ENCODE data around the gene ZSCAN9.

Gene ZSCAN9

DNA sequence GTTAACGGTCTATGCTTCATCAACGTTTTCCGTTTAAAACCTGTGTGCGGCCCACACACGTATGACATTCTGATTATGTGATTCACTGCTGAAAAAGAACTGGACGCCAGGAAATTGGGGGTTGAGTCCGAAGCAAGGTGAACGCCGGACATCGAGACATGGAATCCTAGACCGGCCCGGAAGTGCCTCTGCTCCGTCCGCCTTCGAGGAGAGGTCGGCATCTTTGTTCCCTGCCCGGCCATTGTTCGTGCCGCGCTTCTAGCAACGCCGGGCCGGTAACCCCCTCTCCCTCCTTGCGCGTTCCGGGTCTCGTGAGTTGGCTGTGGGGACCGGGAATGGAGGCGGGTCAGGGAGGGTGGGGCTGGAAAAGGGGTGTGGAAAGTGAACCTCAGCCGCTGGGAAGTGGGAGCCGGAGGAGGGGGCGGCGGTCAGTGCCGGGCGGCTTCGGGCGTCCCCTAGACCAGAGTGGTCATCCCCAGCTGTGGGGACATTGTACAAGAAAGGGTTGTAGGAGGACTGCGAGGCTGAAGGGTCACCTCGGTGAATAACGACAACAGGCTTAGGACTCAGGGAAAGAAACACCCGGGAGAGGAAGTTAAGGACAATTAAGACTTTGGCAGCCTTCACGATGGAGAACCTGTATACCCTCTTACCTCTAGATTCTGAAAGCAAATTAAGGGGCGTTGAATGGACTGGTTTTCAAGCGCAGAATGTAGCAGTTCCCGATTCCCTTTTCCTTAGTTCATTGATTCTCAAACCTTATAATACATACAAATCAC lies at the start of gene ZSCAN9:
Gene ZSCAN9, plus strand, starts transcription at position 220 of the 779 bp plus-strand sequence. CDS start 1,810 bp downstream, outside the sequence.
- DNase-seq (ENCODE audit: low read depth in 1 of 2, low spot score in 1 of 2), result no peak

DNA sequence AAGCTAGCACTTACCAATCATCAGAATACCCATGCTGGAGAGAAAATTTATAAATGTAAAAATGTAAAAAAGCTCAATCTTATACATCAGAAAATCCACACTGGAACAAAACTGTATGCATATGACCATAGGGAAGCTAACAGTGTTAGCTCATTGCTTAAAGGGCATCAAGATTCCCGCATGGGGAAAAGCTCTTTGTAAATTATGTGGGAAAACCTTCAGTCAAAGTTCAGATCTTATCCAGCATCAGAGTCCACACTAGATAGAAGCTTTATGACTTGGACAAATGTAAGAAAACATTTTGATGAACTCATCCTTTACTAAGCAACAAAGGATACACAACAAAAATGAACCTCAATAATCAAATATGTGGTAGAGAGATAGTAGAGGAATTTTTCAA lies 48.7 kb upstream of the ZSCAN9 start:
- no peak for DNase-seq (ENCODE audit: low read depth in 1 of 2, low spot score in 1 of 2)

DNA sequence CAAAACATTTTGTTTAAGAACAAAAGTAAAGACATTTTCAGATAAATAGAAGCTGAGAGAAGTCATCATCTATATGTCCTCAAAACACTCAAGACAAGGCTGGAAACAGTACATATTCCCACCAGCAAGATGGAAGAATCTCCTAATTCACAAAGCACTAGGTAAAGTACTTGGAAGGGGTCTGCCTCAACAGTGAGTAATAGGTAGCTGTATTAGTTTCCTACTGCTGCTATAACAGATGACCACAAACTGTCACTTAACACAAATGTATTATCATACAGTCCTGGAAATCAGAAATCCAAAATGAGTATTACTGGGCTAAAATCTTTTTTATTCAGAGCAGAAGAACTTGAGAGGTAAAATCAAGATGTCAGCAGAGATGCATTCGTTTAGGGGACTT lies 42.8 kb upstream of the ZSCAN9 start:
- DNase-seq (ENCODE audit: low read depth in 1 of 2, low spot score in 1 of 2), result no peak

DNA sequence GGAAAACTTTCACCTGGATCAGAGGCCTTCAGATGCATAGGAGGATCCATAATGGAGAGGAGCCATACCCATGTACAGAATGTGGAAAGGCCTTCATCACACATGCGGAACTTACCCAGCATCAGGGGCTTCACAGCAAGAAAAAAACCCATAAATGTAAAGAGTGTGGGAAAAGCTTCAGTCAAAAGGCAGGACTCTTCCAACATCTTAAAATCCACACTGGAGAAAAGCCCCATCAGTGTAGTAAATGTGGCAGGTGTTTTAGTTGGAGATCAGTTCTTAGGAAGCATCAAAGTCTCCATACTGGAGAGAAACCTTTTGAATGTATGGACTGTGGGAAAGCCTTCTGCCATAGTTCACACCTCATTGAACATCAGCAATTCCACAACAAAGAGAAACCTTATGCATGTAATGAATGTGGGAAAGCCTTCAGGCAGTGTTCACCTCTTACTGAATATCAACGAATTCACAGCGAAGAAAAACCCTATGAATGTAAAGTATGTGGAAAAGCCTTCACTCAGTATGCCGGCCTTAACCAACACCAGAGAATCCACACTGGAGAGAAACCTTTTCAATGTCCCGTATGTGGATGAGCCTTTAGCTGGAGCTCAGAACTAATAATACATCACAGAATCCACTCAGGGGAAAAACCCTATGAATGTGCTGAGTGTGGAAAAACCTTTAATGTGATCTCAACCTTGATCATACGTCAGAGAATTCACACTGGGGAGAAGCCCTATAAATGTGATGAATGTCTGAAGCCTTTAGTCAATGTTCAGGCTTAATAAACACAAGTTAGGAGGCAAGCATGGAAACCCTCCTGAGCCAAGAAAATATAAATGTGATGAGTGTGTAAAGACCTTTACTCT lies 36.7 kb upstream of the ZSCAN9 start:
- DNase-seq (ENCODE audit: low read depth in 1 of 2, low spot score in 1 of 2), result no peak

DNA sequence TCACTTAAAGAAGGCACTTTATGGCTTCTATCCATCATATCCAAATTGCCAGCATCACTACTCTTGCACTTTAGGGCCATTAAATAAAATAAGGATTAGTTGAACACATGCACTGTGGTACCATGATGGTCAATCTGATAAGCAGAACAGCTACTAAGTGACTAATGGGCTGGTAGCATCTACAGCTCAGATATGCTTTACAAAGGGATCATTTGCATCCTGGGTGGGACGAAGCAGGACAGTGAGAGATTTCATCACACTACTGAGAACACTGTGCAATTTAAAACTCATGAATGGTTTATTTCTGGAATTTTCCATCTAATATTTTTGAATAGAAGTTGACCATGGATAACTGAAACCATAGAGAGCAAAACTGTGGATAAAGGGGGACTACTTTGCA lies 25.1 kb upstream of the ZSCAN9 start:
- DNase-seq (ENCODE audit: low read depth in 1 of 2, low spot score in 1 of 2), result no peak

DNA sequence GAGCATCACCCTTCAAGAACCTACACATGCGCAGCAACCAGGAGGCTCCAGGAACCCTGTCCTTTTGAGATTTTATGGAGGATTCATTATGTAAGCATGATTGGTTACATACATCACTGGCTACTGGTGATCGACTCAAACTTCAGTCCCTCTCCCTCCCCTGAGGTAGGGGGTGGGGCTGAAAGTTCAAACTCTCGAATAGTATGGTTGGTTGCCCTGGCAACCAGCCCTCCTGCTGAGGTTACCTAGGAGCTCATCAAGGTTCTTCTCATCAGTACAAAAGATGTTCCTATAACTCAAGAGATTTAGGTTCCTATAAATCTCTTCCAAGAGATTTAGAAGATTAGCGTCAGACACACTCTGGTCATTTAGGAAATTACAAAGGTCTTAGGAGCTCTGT lies 21.9 kb upstream of the ZSCAN9 start:
- no peak for DNase-seq (ENCODE audit: low read depth in 1 of 2, low spot score in 1 of 2)

DNA sequence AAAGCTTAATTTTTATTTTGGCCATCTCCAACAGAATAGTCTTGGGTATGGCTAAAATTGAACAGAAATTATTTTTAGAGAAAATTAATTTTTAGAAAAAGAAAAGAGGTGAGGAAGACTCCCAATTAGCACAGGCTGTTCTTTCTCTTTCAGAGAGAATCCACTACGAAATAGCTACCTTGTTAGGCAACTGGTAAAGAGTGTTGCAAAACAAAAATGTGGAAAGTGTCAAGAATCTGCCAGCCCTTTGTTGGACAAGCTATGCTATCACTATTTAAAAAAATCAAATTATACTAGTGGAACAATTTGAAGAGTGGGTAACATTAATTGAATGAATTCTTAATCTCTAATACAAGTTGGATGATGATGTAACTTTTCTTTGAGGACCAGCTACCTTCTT lies 19.2 kb upstream of the ZSCAN9 start:
- no peak for DNase-seq (ENCODE audit: low read depth in 1 of 2, low spot score in 1 of 2)

DNA sequence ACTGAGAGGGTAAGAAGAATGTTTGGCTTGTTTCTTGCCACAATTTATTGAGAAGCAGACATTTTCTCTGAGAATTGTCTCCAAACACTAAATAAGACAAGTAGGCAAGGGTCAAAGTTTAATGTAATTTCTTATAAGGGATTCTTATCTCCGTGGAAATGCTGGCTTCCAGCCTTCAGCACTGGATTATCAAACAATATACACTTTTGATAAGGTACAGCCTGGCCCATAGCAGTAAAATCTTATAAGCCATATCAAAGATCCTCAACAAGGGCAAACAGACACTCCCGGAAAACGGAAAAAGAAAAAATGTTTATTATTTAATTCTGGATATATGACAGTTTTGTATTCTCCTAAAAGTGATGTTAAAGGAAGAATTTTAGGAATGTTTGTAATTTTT lies 18.5 kb upstream of the ZSCAN9 start:
- DNase-seq (ENCODE audit: low read depth in 1 of 2, low spot score in 1 of 2), result no peak

DNA sequence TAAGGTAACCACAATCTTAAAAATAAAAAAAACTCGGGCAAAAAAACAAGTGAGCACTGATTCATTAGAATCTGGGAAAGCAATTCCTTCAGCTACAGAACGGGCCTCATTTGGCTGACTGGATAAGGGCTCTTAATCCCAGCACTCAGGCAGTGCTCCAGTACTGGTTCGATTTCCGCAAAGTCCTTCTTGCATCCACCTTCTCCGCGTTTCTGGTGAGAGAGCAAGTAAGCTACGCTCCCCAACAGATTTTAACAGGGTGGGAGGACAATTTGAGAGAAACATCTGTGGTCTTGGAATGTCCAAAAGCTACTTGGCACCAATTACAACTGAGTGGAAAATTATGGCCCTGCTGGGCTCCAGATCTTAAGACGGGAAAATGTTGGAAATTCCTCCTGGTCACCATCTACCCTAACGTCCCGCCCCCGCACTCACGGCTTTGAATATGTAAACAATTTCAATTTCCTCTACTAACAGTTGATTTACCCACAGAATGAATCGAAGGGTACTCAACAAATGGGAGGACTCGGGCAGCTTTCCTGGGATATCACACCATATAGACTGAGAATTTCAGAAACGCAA lies 18.1 kb upstream of the ZSCAN9 start:
- no peak for DNase-seq (ENCODE audit: low read depth in 1 of 2, low spot score in 1 of 2)

DNA sequence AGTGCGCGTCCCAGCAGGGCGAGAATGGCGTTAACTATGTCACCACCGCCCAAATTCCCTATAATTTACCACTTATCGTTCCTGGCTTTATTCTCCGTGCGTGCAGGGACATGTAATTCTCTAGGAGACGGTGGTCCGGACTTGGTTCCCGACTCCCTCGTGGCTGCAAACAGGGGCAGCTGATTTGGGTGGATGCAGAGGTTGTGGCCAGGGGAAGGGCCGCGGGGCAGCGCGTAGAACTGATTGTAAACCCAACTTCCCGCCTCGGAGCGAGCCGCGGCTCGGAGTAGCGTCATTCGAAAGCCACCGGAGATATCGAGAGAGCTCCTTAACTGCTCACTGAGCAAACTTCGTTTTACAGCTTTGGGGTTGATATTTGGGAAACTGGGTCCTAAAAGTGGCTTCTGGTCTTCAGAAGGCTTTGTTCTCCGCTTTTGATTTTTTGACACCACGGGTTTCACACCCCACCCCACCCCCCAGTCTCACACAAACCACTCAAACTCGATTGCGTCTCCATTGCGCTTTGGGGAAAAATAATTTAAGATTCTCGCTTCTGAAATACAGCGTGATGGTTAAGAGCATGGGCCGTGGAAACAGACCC lies 17.5 kb upstream of the ZSCAN9 start:
- no peak for DNase-seq (ENCODE audit: low read depth in 1 of 2, low spot score in 1 of 2)

DNA sequence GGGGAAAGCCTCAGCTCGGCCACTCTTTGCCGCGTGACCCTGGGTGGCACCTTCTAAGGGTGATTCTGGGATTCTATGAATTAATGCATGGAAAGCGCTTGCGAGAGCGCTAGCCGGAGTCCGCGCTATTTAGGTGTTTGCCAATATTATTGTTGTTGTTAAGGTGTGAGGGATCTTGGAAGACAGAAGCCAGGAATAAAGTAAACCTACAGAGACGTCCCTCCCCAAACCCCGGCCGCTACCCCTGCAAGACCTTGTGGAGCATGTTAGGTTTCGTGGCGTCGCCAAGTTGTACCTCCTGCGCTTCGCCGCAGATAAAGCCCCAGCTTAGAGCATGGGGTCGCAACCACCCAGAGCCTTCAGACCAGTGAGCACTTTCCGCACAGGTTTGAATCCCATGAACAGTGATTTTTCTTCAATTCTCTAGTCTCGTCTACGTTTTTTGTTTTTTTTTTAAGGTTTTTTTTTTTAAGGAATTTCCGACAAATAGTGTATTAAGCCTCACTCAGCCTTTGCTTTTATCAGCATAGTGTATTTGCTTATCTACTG lies 16.9 kb upstream of the ZSCAN9 start:
- DNase-seq (ENCODE audit: low read depth in 1 of 2, low spot score in 1 of 2), result no peak

DNA sequence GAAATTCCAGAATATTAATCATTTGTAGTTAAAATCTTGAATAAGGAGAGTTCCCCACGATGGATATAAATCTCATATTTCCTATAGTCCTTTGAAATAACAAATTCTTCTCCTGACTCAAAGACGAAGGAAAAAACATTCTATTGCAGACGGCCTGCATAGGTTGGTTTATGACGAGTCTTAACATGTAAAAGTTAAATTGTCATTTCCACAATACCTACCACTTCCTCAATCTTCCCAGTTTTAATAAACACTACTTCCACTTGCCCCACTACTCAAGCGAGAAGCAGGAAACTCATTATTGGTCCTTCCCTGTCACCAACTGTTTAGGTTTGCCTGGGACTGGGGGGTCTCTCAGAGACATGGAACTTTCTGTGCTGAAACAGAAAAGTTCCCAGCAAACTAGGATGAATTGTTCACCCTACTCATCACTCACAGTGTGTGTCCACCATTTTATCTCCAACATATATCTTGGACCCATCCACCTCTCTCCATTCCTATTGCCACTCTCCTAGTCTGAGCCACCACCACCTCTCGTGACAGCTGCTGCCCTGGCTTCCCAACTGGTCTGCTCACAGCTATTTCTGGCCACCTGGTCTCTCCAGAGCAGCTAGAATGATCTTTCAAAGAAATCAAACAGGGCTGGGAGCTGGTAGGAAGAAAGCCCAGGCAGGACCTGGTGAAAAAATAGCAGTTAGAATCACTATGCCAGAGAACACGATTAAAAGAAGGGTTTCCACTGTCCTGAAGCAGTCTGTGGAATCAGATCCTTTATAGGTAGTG lies 15.1 kb upstream of the ZSCAN9 start:
- no peak for DNase-seq (ENCODE audit: low read depth in 1 of 2, low spot score in 1 of 2)

DNA sequence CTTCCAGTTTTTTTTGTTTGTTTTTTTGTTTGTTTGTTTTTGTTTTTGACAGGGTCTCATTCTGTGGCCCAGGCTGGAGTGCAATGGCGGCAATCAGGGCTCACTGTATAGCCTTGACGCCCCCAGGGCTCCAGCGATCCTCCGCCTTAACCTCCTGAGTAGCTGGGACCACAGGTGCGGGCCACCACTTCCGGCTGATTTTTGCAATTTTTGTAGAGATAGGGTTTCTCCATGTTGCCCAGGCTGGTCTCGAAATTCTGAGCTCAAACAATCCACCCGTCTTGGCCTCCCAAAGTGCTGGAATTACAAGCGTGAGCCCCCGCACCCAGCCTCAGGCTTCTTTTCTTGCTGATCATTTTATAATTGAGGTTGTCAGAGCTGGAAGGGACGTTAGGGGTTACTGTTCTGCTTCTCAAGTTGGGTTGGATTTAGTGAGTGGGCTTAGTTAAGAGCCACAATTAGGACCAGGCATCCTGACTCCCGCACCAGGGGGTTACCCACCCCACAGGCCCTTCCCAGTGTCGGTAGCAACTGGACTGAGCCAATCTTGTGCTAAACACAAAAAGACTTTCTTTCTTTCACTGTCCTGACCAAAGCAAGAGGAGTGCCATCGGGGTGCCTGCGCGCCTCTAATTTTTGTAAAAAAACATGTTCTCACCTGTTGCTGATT lies 13.1 kb upstream of the ZSCAN9 start:
- DNase-seq (ENCODE audit: low read depth in 1 of 2, low spot score in 1 of 2), result no peak

DNA sequence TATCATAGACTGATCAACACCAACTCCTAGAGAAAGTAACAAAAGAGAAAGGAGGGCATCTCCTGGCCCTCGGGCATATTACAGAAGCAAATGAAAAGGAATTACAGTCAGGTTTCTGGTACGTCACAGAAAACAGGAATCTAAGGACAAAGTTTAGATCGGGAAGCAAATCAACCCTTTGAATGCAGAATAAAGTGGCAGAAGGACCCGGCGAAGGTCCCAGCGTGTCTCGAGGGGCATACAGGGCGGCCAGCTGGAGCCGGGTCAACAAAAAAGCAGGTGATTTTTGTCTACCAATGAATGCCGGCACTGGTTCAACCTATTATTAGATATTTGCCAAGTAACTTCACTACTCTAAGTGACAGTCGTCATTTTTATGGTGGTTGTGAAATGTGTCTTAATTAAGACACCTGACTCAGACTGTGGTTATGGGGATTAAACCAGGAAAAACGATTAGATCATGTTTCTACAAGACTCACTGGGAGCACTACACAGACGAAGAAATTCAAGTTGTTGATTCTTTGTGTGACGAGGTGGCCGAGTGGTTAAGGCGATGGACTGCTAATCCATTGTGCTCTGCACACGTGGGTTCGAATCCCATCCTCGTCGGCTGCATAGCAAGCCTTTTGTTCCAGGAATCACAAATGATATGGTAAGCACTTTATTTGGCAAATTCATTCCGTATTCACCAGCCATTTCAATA lies 12.4 kb upstream of the ZSCAN9 start:
- DNase-seq (ENCODE audit: low read depth in 1 of 2, low spot score in 1 of 2), result no peak

DNA sequence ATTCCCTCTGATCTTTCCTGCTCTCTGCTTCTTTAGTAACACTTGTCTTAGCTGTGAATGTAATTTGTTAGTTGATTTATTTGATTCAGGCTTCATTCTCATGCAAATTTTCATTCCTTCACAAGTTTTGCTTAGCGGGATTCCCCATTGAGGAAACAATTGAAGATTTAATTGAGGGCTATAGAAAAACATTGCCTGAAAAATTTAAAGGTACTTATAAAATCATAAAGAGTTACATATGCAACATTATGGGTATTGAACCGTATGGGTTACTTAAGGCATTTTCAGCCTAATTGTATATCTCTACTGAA lies 11.9 kb upstream of the ZSCAN9 start:
- no peak for DNase-seq (ENCODE audit: low read depth in 1 of 2, low spot score in 1 of 2)

DNA sequence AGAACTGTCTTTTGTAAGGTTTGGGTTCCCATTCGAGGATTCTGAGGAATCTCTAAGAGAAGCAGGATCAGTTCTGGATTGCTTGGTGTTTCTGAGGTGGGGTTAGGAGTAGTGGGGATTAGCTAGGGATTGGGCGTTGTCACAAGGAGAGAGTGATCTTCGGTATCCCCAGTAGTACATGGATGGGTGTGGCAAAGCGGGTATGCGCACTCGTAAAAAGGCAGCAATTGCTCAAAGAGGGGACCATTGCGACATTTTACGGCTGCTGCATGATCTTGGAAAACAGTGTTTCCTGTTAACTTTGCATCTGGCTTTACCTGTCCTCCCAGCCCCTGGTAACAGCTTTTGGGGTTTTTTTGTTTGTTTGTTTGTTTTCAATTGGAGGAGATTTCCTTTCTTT lies 9.7 kb upstream of the ZSCAN9 start:
- DNase-seq (ENCODE audit: low read depth in 1 of 2, low spot score in 1 of 2), result no peak

DNA sequence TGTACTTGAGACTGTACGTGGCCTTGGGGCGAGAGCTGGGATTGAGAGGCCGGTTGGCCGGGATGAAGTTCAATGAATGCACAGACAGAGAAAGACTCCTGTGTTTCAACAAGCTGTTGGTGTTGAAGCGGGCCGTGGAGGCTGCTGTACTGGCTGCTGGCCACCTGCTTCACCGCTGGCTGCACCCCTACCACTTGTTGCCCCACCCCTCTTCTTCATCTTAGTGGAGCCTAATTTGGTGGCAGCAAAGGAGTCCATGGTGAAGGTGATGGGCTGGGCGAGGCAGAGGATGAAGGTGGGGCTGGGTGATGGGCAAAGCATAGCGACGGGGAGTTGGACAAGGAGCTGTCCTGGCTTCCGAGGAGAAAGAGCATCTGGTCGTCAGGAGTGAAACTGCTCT lies 7.2 kb upstream of the ZSCAN9 start:
- no peak for DNase-seq (ENCODE audit: low read depth in 1 of 2, low spot score in 1 of 2)

DNA sequence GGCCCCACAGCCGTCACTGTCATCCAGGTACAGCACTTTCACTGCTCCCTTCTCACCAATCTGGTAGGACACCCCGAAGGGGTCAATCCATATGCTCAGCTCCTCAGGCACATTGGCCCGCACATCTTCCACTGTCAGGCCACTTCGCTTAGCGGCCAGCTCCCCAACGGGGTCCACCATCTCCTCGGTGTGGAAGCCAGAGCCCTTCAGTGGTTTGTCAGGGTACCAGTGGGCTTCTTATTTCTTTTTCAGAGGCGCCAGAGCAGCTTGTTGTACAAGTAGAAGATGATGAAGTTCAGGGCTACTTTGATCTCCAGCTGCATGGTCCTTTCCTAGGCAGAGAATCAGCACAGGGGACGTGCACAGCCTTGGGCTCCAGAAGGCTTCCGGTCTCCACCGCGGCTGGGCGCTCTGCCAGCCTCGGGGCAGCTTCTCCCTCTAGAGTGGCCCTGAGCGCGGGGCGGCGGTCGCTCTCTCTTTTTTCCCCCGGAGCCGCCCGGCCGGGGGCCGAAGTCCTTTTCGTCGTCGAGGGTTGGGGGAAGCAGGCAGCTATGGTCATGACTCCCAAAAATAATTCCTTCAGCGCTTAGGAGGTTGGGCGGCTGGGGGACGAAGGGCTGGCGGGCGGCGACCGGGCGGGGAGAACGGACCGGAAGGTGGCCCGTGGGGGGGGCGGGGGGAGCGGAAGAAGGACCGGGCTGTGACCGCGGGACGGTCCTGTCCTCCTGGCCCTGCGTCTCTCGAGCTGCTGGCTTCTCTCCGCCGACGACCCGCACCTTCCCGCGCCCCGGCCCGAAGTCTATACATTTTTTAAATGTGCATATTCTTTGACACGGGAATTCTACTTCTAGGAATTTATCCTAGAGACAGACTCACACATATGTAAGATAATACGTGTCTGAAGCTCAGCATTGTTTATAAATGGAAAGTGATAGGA lies 6.5 kb upstream of the ZSCAN9 start:
- DNase-seq (ENCODE audit: low read depth in 1 of 2, low spot score in 1 of 2), result no peak
